ENCODE measurements around the gene CLASRP.
"Not testable (repeated sequence)": the region's sequence is repeated elsewhere in the genome, so short reads cannot be mapped to it uniquely, and the experiment has no call there.

The CLASRP gene

DNA sequence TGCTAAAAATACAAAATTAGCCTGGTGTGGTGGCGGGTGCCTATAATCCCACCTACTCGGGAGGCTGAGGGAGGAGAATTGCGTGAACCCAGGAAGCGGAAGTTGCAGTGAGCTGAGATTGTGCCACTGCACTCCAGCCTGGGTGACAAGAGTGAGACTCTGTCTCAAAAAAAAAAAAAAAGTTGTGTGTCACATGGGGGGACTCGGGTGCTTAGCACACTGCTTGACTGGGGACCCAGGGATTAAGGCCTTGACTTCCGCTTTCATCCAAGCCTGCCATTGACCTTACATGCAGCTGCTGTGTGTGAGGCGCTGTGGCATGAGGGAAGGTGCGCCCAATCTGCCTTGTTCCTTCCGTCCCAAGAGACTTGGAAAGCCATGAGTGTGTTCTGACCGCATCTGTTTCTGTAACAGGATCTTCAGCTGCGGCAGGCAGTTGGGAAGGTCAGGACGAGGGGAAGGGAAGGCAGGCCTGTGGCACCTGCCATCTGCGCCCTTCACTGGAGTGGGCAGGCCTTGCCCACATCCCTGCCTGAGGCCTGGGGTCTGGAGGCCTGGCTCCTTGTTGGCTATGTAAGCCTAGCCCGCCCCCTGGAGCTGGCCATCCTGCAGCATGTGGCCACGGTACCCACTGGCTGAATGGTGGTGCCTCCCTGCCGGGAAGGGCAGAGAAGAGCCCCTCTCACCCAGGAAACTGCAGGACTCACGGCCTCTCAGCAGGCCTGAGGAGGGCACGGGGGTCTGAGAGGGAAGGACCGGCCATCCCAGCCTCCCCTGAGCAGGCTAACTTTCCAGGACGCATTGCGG is 77.2 kb downstream of the CLASRP start:
- no peaks in the 10 kb centered on the region for H3K36me3 Mint-ChIP-seq (ENCODE audit: low read depth)
- peaks cover 36% of the 10 kb centered on the region for H3K4me1 Mint-ChIP-seq
- H3K27me3 Mint-ChIP-seq (ENCODE audit: low read depth): no peaks in the 10 kb centered on the region
- H3K9me3 Mint-ChIP-seq: no peaks in the 10 kb centered on the region
- H3K4me3 Mint-ChIP-seq: no peak overlapping the region
- H3K27ac Mint-ChIP-seq: no peak overlapping the region
- TF ChIP-seq, protein P1, sequence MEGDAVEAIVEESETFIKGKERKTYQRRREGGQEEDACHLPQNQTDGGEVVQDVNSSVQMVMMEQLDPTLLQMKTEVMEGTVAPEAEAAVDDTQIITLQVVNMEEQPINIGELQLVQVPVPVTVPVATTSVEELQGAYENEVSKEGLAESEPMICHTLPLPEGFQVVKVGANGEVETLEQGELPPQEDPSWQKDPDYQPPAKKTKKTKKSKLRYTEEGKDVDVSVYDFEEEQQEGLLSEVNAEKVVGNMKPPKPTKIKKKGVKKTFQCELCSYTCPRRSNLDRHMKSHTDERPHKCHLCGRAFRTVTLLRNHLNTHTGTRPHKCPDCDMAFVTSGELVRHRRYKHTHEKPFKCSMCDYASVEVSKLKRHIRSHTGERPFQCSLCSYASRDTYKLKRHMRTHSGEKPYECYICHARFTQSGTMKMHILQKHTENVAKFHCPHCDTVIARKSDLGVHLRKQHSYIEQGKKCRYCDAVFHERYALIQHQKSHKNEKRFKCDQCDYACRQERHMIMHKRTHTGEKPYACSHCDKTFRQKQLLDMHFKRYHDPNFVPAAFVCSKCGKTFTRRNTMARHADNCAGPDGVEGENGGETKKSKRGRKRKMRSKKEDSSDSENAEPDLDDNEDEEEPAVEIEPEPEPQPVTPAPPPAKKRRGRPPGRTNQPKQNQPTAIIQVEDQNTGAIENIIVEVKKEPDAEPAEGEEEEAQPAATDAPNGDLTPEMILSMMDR (IDR thresholded peaks at IDR 0.05; ENCODE audit: unreplicated experiment in 3 of 3): no peak

DNA sequence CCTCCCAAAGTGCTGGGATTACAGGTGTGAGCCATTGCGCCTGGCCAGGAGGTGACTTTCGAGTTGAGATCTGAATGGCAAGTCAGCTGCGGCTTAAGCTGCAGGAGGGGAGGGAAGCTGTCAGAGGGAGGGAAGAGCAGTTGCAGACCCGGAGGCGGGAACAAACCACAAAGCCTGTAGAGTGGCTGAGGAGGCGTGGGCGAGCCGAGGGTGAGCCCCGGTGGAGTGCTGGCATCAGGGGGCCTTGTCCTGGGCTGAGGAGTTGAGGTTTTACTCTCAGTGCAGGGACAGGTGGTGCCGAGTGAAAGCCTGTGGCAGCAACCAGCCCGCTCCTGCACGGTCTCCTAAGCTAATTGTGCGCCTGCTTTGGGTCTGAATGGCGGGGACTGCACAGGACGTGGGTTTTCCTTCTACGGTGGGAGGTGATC is 78.3 kb downstream of the CLASRP start:
- Mint-ChIP-seq H3K27me3 (ENCODE audit: low read depth) (no peaks in the 10 kb centered on the region), H3K27ac (no peak overlapping the region), H3K4me3 (no peak overlapping the region), H3K4me1 (peaks cover 44% of the 10 kb centered on the region), H3K36me3 (ENCODE audit: low read depth) (no peaks in the 10 kb centered on the region), H3K9me3 (no peaks in the 10 kb centered on the region)
- TF ChIP-seq, protein P1 (IDR thresholded peaks at IDR 0.05; ENCODE audit: unreplicated experiment in 3 of 3): no peak

DNA sequence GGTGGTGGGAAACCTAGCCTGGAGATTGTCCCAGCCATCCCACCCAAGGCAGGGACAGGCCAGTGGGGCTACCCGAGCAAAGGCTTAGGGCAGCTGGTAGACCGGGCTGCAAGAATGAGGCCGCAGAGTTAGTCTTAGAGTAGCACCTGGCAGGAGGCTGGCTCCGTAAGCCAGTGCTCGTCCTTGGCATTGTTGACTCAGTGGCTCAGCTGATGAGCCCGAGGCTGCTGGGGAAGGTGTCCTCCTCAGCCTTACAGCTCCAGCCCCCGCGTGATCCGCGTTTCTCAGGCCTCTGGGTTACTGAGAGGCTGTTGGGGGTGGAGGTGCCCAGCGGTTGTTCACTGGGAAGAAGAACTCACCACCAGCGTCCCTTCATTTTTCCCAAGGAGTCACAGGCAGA is 78.8 kb downstream of the CLASRP start:
- Mint-ChIP-seq H3K4me3 (no peak overlapping the region), H3K27me3 (ENCODE audit: low read depth) (no peaks in the 10 kb centered on the region), H3K36me3 (ENCODE audit: low read depth) (no peaks in the 10 kb centered on the region), H3K4me1 (peaks cover 49% of the 10 kb centered on the region), H3K9me3 (no peaks in the 10 kb centered on the region), H3K27ac (peak overlapping the region in 1 of 3 experiments; percentile 49)
- TF ChIP-seq, protein P1 (IDR thresholded peaks at IDR 0.05; ENCODE audit: unreplicated experiment in 3 of 3): no peak

DNA sequence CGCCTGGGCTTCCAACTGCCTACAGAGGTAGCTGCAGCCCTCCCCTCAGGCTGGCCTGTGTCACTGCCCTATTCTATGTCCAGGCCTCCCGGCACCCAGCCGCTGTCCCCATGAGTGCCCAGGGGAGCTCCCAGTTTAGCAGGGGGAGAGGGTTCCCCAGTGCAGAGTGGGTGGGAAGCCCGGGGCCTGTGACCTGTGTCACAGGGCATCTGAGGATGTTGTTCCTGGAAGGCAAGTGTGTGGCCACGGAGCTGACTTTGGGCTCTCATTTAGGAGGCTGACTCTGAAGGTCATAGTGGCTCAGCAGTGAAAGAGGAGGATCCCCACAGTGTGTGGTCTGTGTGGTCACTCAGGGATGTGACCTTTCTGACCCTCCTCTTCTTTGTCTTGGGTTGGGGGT is 79.3 kb downstream of the CLASRP start:
- H3K4me3 Mint-ChIP-seq: no peak overlapping the region
- H3K9me3 Mint-ChIP-seq: no peaks in the 10 kb centered on the region
- H3K27me3 Mint-ChIP-seq (ENCODE audit: low read depth): no peaks in the 10 kb centered on the region
- TF ChIP-seq, protein P1 (IDR thresholded peaks at IDR 0.05; ENCODE audit: unreplicated experiment in 3 of 3): no peak
- H3K4me1 Mint-ChIP-seq: peaks cover 50% of the 10 kb centered on the region
- H3K27ac Mint-ChIP-seq: peak overlapping the region in 1 of 3 experiments; percentile 49
- H3K36me3 Mint-ChIP-seq (ENCODE audit: low read depth): no peaks in the 10 kb centered on the region

DNA sequence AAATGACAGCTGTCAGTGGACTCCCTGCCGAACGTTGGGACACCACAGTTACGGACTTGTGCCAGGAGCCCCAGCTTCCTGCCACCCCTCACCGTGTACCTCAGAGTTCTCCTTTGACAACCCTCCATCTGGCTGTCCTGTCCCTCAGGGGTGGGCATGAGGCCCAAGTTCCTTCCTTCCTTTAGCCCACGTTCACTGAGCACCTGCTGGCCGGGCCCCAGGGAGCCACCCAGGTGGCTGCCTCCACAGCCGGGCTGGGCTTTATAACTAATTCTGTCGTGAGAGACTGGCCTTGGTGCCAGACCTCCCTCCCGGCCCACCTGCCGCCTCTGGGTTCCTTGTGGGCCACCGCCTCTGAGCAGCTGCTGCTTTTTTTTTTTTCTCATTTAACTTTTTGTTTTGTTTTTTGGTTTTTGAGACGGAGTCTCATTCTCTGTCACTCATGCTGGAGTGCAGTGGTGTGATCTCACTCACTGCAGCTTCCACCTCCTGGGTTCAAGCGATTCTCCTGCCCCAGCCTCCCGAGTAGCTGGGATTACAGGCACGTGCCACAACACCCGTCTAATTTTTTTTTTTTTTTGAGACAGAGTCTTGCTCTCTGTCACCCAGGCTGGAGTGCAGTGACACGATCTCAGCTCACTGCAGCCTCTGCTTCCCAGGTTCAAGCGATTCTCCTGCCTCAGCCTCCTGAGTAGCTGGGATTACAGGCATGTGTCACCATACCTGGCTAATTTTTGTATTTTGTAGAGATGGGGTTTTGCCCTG is 79.9 kb downstream of the CLASRP start:
- H3K4me3 Mint-ChIP-seq; H3K27me3 Mint-ChIP-seq (ENCODE audit: low read depth); H3K27ac Mint-ChIP-seq; H3K36me3 Mint-ChIP-seq (ENCODE audit: low read depth); H3K9me3 Mint-ChIP-seq: not testable (repeated sequence)
- peaks cover 53% of the 10 kb centered on the region for H3K4me1 Mint-ChIP-seq

DNA sequence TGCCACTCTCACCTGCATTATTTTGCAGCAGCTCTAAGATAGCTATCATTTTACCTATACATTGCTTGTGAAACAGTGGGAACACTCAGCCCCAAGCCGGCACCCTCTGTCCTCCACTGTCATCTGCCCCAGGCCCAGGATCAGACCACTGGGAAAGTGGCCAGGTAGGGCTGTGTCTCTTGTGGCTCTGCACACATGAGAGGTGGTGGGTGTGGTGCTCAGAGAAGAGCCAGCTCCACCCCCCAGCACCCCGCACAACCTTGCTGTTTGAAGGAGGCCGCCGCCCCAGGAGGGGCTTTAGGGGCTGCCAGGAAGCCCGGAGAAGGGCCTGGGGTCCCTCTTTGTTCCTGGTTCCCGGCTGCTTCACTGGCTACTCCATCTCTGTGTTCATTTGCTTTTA is 80.7 kb downstream of the CLASRP start:
- TF ChIP-seq, protein P1 (IDR thresholded peaks at IDR 0.05; ENCODE audit: unreplicated experiment in 3 of 3): no peak
- no peaks in the 10 kb centered on the region for H3K9me3 Mint-ChIP-seq
- H3K36me3 Mint-ChIP-seq (ENCODE audit: low read depth): no peaks in the 10 kb centered on the region
- H3K27ac Mint-ChIP-seq: no peak overlapping the region
- no peaks in the 10 kb centered on the region for H3K27me3 Mint-ChIP-seq (ENCODE audit: low read depth)
- H3K4me3 Mint-ChIP-seq: no peak overlapping the region
- H3K4me1 Mint-ChIP-seq: peaks cover 54% of the 10 kb centered on the region
